WTC11 (cell line): ENCODE results near the gene EHD1. TPM values are rescaled to one million over a fixed set of nuclear protein-coding genes. Genes with fewer than 3 reads are reported as not detected.

Experiments used
- ATAC-seq: fragments of 200-7000 bp; cut with Tn5 transposase; 2 replicates; pipeline ENCODE4 v1.10.0; 2021; ENCODE audit warnings: mild to moderate bottlenecking, moderate library complexity
- CTCF ChIA-PET: fragments of 300-600 bp; sonication (Branson Sonifier 250); formaldehyde crosslinking; loops from one replicate; lab custom pipeline; 2021; ENCODE audit warnings: antibody characterized with exemption; lab: Charles Lee
- POLR2A ChIA-PET: fragments of 350-600 bp; sonication (Branson Sonifier 250); formaldehyde crosslinking; loops from one replicate; lab custom pipeline; 2021; ENCODE audit warnings: antibody characterized with exemption; lab: Charles Lee
- DNase-seq: peaks from one replicate; pipeline ENCODE4 v3.0.0; 2021; ENCODE audit warnings: low spot score
- H3K27ac Mint-ChIP-seq: 2 replicates; pipeline ENCODE4 v1.8.0; 2021; ENCODE audit warnings: mixed read lengths
- H3K27me3 Mint-ChIP-seq: 2 replicates; pipeline ENCODE4 v1.8.0; 2021; ENCODE audit warnings: low read depth, mild to moderate bottlenecking, moderate library complexity, mixed read lengths
- H3K36me3 Mint-ChIP-seq: 2 replicates; pipeline ENCODE4 v1.8.0; 2021; ENCODE audit warnings: mixed read lengths
- H3K4me1 Mint-ChIP-seq: 2 replicates; pipeline ENCODE4 v1.8.0; 2022; ENCODE audit warnings: mixed read lengths
- H3K4me3 Mint-ChIP-seq: 2 replicates; pipeline ENCODE4 v1.8.0; 2021; ENCODE audit warnings: mild to moderate bottlenecking, moderate library complexity, mixed read lengths
- H3K9me3 Mint-ChIP-seq: 2 replicates; pipeline ENCODE4 v1.8.0; 2021; ENCODE audit warnings: mixed read lengths
- AFF4 ChIP-seq: sonication (generic); formaldehyde crosslinking; IDR thresholded peaks from 2 replicates; pipeline ENCODE4 v1.8.1; 2023; ENCODE audit warnings: mild to moderate bottlenecking, missing genetic modification reagents, borderline replicate concordance
- CBFB ChIP-seq: sonication (generic); formaldehyde crosslinking; IDR thresholded peaks from 2 replicates; pipeline ENCODE4 v1.8.1; 2022; ENCODE audit warnings: mild to moderate bottlenecking, low read depth, missing genetic modification reagents
- ERG ChIP-seq: fragments of 250-450 bp; sonication (Bioruptor Pico); IDR thresholded peaks from 2 replicates; pipeline ENCODE4 v1.8.0; 2021; ENCODE audit warnings: mild to moderate bottlenecking
- ESRRA ChIP-seq: sonication (generic); formaldehyde crosslinking; IDR thresholded peaks from 2 replicates; pipeline ENCODE4 v1.8.1; 2022; ENCODE audit warnings: mild to moderate bottlenecking, missing genetic modification reagents, borderline replicate concordance
- ETV6 ChIP-seq: sonication (generic); formaldehyde crosslinking; IDR thresholded peaks from 2 replicates; pipeline ENCODE4 v1.8.1; 2022; ENCODE audit warnings: mild to moderate bottlenecking, missing genetic modification reagents
- FOXP1 ChIP-seq: sonication (generic); formaldehyde crosslinking; IDR thresholded peaks from 2 replicates; pipeline ENCODE4 v1.8.0; 2022; ENCODE audit warnings: missing genetic modification reagents, mild to moderate bottlenecking, moderate library complexity, borderline replicate concordance
- GRHL2 ChIP-seq: fragments of 250-450 bp; sonication (Bioruptor Pico); IDR thresholded peaks from 2 replicates; pipeline ENCODE4 v1.8.0; 2022; ENCODE audit warnings: mild to moderate bottlenecking, moderate library complexity; ENCODE audit not compliant: insufficient replicate concordance, severe bottlenecking
- GTF2I ChIP-seq: fragments of 250-450 bp; sonication (Bioruptor Pico); conservative IDR thresholded peaks from 2 replicates; pipeline ENCODE4 v1.4.0; 2021; ENCODE audit warnings: mild to moderate bottlenecking
- JAZF1 ChIP-seq: fragments of 250-450 bp; sonication (Bioruptor Pico); IDR thresholded peaks from 2 replicates; pipeline ENCODE4 v1.9.0; 2021; ENCODE audit warnings: moderate library complexity, mild to moderate bottlenecking, inconsistent platforms
- KAT7 ChIP-seq: sonication (generic); formaldehyde crosslinking; IDR thresholded peaks from 2 replicates; pipeline ENCODE4 v1.8.1; 2023; ENCODE audit warnings: missing genetic modification reagents, mild to moderate bottlenecking, borderline replicate concordance
- MXD4 ChIP-seq: fragments of 250-450 bp; sonication (Bioruptor Pico); IDR thresholded peaks from 2 replicates; pipeline ENCODE4 v1.8.0; 2021; ENCODE audit warnings: mild to moderate bottlenecking, moderate library complexity, borderline replicate concordance
- MYBL2 ChIP-seq: sonication (generic); formaldehyde crosslinking; IDR thresholded peaks from 2 replicates; pipeline ENCODE4 v1.8.1; 2023; ENCODE audit warnings: mild to moderate bottlenecking, moderate library complexity, missing genetic modification reagents
- NFE2L1 ChIP-seq: sonication (generic); formaldehyde crosslinking; IDR thresholded peaks from 2 replicates; pipeline ENCODE4 v1.8.1; 2023; ENCODE audit warnings: missing genetic modification reagents
- NR2C2 ChIP-seq: sonication (generic); formaldehyde crosslinking; IDR thresholded peaks from 2 replicates; pipeline ENCODE4 v1.8.0; 2022; ENCODE audit warnings: mild to moderate bottlenecking, missing genetic modification reagents
- PREB ChIP-seq: sonication (generic); formaldehyde crosslinking; IDR thresholded peaks from 2 replicates; pipeline ENCODE4 v1.8.1; 2022; ENCODE audit warnings: mild to moderate bottlenecking, missing genetic modification reagents, moderate library complexity, borderline replicate concordance
- SMAD4 ChIP-seq: sonication (generic); formaldehyde crosslinking; IDR thresholded peaks from 2 replicates; pipeline ENCODE4 v1.8.0; 2022; ENCODE audit warnings: mild to moderate bottlenecking, missing genetic modification reagents
- SOX15 ChIP-seq: fragments of 250-450 bp; sonication (Bioruptor Pico); IDR thresholded peaks from 2 replicates; pipeline ENCODE4 v1.9.0; 2021; ENCODE audit warnings: mild to moderate bottlenecking
- SP1 ChIP-seq: sonication (generic); formaldehyde crosslinking; conservative IDR thresholded peaks from 2 replicates; pipeline ENCODE4 v1.8.1; 2022; ENCODE audit warnings: missing genetic modification reagents
- TCF7 ChIP-seq: sonication (generic); formaldehyde crosslinking; IDR thresholded peaks from 2 replicates; pipeline ENCODE4 v1.8.0; 2022; ENCODE audit warnings: mild to moderate bottlenecking, low read depth, missing genetic modification reagents, moderate library complexity
- ZBTB43 ChIP-seq: sonication (generic); formaldehyde crosslinking; IDR thresholded peaks from 2 replicates; pipeline ENCODE4 v1.8.1; 2023; ENCODE audit warnings: mild to moderate bottlenecking, missing genetic modification reagents
- ZNF232 ChIP-seq: sonication (generic); formaldehyde crosslinking; IDR thresholded peaks from 2 replicates; pipeline ENCODE4 v1.8.0; 2022; ENCODE audit warnings: mild to moderate bottlenecking, missing genetic modification reagents
- ZNF263 ChIP-seq: sonication (generic); formaldehyde crosslinking; IDR thresholded peaks from 2 replicates; pipeline ENCODE4 v1.8.1; 2022; ENCODE audit warnings: low read depth, mild to moderate bottlenecking, moderate library complexity, missing genetic modification reagents
- ZNF396 ChIP-seq: fragments of 250-450 bp; sonication (Bioruptor Pico); IDR thresholded peaks from 2 replicates; pipeline ENCODE4 v1.8.0; 2021; ENCODE audit warnings: mild to moderate bottlenecking, moderate library complexity, borderline replicate concordance
- ZNF416 ChIP-seq: fragments of 250-450 bp; sonication (Bioruptor Pico); IDR thresholded peaks from 2 replicates; pipeline ENCODE4 v1.9.0; 2021; ENCODE audit warnings: mild to moderate bottlenecking, inconsistent platforms
- ZNF423 ChIP-seq: fragments of 250-450 bp; sonication (Bioruptor Pico); IDR thresholded peaks from 2 replicates; pipeline ENCODE4 v2.1.2; 2022; ENCODE audit warnings: mild to moderate bottlenecking, moderate library complexity
- total RNA-seq: library from RNA; stranded (reverse); gene quantifications from 3 replicates; pipeline ENCODE4 v1.2.3, GENCODE V29; 2021
- TF ChIP-seq, protein P1 (sequence below): sonication (generic); formaldehyde crosslinking; IDR thresholded peaks from 2 replicates; pipeline ENCODE4 v1.8.1; 2023; ENCODE audit warnings: mild to moderate bottlenecking, moderate library complexity, missing genetic modification reagents

EHD1 gene
- total RNA-seq, 1 experiment from 2014 or later: 38.1 TPM

DNA sequence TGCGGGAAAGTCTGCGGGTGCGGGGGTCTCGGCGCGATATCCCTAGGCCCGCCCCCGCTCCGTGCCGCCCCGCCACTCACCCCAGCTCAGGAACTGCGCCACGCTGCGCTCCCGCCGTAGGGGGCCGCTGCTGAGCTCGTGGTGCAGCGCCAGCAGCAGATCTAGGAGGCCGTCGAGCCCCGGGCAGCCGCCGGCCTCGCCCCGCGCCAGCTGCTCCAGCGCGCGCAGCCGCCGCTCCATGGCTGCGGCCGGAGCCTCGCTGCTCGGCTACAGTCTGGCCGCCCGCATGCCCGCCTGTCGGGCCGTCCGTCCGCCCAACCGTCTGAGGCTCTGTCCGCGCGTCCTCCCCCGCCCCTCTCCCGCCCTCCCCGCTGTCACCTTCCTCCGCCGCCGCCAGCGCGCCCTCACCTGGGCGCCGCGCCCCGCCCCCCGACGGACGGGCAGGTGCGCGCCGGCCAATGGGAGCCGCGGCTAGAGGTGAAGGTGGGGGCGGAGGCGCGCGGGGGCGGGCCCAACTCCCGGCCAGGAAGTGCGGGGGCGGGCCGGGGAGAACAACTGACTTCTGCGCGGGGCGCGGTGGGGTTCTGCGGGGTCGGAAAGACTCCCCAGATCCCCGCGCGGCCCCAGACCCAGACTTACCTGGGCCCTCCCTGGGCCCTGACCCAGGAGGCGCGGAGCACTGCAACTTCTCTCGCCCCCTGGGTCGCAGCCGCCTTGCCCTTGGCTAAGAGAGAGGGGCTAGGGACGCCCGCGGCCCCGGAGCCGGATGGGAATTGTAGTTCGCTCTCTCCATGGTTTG is 33.9 kb downstream of the EHD1 start, which contains the start of gene CDC42BPG:
Gene CDC42BPG, minus strand, starts transcription at position 324 of the 799 bp plus-strand sequence. Its CDS starts 84 bp downstream, at position 240.
- DNase-seq: peak; percentile 89
- Mint-ChIP-seq H3K4me1 (peaks cover 40% of the 10 kb centered on the region), H3K27ac (peak within 1 kb of the TSS; percentile 91), H3K4me3 (peak within 1 kb of the TSS; percentile 93), H3K27me3 (no peaks in the 10 kb centered on the region), H3K9me3 (no peaks in the 10 kb centered on the region), H3K36me3 (peaks cover under 1% of the 10 kb centered on the region; the same call in 1 of the 2 replicates)
- ATAC-seq: peak; percentile 61
- ChIA-PET POLR2A (interaction anchor here (0.5 to 1.3 kb wide), 2 partner anchors 13 to 290 kb away, joined by 3 read pairs; partner anchors contain the start of gene SYVN1), CTCF (interaction anchor here (0.5 to 12.5 kb wide), 13 partner anchors 20 to 695 kb away, joined by 3 to 372 read pairs (median 4); partner anchors contain the start of genes ARL2, BATF2, EHD1 and MAP4K2)
- no peak for TF ChIP-seq ZNF263 (CRISPR knock-in tag)
- no peak for TF ChIP-seq CBFB (CRISPR knock-in tag)
- TF ChIP-seq ZBTB43 (CRISPR knock-in tag): peak; percentile 45; the same call in 1 of the 2 replicates
- peak; percentile 44; the same call in 1 of the 2 replicates for TF ChIP-seq FOXP1 (CRISPR knock-in tag)
- TF ChIP-seq SMAD4 (CRISPR knock-in tag): no peak
- TF ChIP-seq MXD4 (CRISPR knock-in tag): no peak
- TF ChIP-seq TCF7: 0 out of 2 replicates have a peak, but pooled peaks have one; percentile 30
- no peak for TF ChIP-seq GRHL2
- TF ChIP-seq, protein P1, sequence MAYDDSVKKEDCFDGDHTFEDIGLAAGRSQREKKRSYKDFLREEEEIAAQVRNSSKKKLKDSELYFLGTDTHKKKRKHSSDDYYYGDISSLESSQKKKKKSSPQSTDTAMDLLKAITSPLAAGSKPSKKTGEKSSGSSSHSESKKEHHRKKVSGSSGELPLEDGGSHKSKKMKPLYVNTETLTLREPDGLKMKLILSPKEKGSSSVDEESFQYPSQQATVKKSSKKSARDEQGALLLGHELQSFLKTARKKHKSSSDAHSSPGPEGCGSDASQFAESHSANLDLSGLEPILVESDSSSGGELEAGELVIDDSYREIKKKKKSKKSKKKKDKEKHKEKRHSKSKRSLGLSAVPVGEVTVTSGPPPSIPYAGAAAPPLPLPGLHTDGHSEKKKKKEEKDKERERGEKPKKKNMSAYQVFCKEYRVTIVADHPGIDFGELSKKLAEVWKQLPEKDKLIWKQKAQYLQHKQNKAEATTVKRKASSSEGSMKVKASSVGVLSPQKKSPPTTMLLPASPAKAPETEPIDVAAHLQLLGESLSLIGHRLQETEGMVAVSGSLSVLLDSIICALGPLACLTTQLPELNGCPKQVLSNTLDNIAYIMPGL (CRISPR knock-in tag): peak; percentile 23; the same call in 1 of the 2 replicates
- TF ChIP-seq PREB (CRISPR knock-in tag): no peak
- no peak for TF ChIP-seq ZNF396
- no peak for TF ChIP-seq ZNF232 (CRISPR knock-in tag)
- no peak for TF ChIP-seq NFE2L1 (CRISPR knock-in tag)
- no peak for TF ChIP-seq ERG (CRISPR knock-in tag)
- no peak for TF ChIP-seq AFF4 (CRISPR knock-in tag)
- TF ChIP-seq ETV6 (CRISPR knock-in tag): no peak
- no peak for TF ChIP-seq GTF2I
- TF ChIP-seq NR2C2 (CRISPR knock-in tag): no peak
- TF ChIP-seq SP1 (CRISPR knock-in tag): peak; percentile 88
- no peak for TF ChIP-seq ESRRA
- TF ChIP-seq ZNF416 (CRISPR knock-in tag): no peak
- no peak for TF ChIP-seq MYBL2 (CRISPR knock-in tag)
- no peak for TF ChIP-seq KAT7 (CRISPR knock-in tag)
- no peak for TF ChIP-seq SOX15
- TF ChIP-seq JAZF1 (CRISPR knock-in tag): no peak
- TF ChIP-seq ZNF423 (CRISPR knock-in tag): 0 out of 2 replicates have a peak, but pooled peaks have one; percentile 40
